A549 (cell line): ENCODE measurements around the gene EXOC4.

Experiments used
- ESRRA ChIP-seq: fragments of 150-350 bp; IDR thresholded peaks from 2 replicates; pipeline ENCODE4 v1.6.1; 2014; ENCODE audit warnings: mild to moderate bottlenecking, low read length, borderline replicate concordance
- HOXB5 ChIP-seq: fragments of 250-450 bp; sonication (Bioruptor Pico); IDR thresholded peaks from 2 replicates; pipeline ENCODE4 v1.5.0; 2020; ENCODE audit warnings: mild to moderate bottlenecking, moderate library complexity
- JUN ChIP-seq, 2 experiments: fragments of >200 bp; sonication (Bioruptor Twin); formaldehyde crosslinking; IDR thresholded peaks; 2 replicates in 1 of 2; 3 replicates in 1 of 2; pipeline ENCODE4 v1.6.1; 2016 to 2017
- KDM1A ChIP-seq: fragments of 200-600 bp; sonication (generic); IDR thresholded peaks from 2 replicates; pipeline ENCODE4 v1.6.1; 2016; ENCODE audit warnings: low read depth, mild to moderate bottlenecking
- MAFK ChIP-seq: fragments of 450-650 bp; IDR thresholded peaks from 2 replicates; pipeline ENCODE4 v1.6.1; 2014; ENCODE audit not compliant: partially characterized antibody
- MAZ ChIP-seq: fragments of 150-350 bp; IDR thresholded peaks from 2 replicates; pipeline ENCODE4 v1.6.1; 2014; ENCODE audit warnings: antibody characterized with exemption, low read depth, low read length, borderline replicate concordance
- NR3C1 ChIP-seq: fragments of >200 bp; sonication (Bioruptor Twin); formaldehyde crosslinking; IDR thresholded peaks from 3 replicates; pipeline ENCODE4 v1.6.1; 2017
- POLR2A ChIP-seq: IDR thresholded peaks from 2 replicates; pipeline ENCODE4 v1.6.1; 2012; ENCODE audit warnings: mild to moderate bottlenecking, low read length
- SREBF2 ChIP-seq: fragments of 450-650 bp; IDR thresholded peaks from 2 replicates; pipeline ENCODE4 v1.6.1; 2014; ENCODE audit warnings: mild to moderate bottlenecking, moderate library complexity
- TF ChIP-seq, protein P1 (sequence below): fragments of 200-600 bp; sonication (generic); IDR thresholded peaks from 2 replicates; pipeline ENCODE4 v1.6.1; 2016; ENCODE audit warnings: antibody characterized with exemption, mild to moderate bottlenecking, moderate library complexity
- TF ChIP-seq, protein P2 (sequence below): fragments of >200 bp; sonication (Bioruptor Twin); formaldehyde crosslinking; IDR thresholded peaks from 3 replicates; pipeline ENCODE4 v1.5.1; 2016
- TF ChIP-seq, protein P3 (sequence below): fragments of 250-450 bp; sonication (Bioruptor Pico); IDR thresholded peaks from 2 replicates; pipeline ENCODE4 v1.5.0; 2021; ENCODE audit warnings: mild to moderate bottlenecking, moderate library complexity, borderline replicate concordance
- TF ChIP-seq, protein P4 (sequence below): fragments of 150-350 bp; IDR thresholded peaks from 2 replicates; pipeline ENCODE4 v1.6.1; 2014; ENCODE audit warnings: low read depth, mild to moderate bottlenecking, low read length

GRCh38 chr7:133828906-133829305 is 576.0 kb downstream of the EXOC4 start:
- TF ChIP-seq SREBF2 (no peak), KDM1A (no peak), ESRRA (no peak), JUN (IDR thresholded peaks at IDR 0.05) (no peak), MAZ (no peak), HOXB5 (CRISPR knock-in tag) (no peak), MAFK (no peak), POLR2A (no peak), NR3C1 (no peak)
- TF ChIP-seq, protein P1, sequence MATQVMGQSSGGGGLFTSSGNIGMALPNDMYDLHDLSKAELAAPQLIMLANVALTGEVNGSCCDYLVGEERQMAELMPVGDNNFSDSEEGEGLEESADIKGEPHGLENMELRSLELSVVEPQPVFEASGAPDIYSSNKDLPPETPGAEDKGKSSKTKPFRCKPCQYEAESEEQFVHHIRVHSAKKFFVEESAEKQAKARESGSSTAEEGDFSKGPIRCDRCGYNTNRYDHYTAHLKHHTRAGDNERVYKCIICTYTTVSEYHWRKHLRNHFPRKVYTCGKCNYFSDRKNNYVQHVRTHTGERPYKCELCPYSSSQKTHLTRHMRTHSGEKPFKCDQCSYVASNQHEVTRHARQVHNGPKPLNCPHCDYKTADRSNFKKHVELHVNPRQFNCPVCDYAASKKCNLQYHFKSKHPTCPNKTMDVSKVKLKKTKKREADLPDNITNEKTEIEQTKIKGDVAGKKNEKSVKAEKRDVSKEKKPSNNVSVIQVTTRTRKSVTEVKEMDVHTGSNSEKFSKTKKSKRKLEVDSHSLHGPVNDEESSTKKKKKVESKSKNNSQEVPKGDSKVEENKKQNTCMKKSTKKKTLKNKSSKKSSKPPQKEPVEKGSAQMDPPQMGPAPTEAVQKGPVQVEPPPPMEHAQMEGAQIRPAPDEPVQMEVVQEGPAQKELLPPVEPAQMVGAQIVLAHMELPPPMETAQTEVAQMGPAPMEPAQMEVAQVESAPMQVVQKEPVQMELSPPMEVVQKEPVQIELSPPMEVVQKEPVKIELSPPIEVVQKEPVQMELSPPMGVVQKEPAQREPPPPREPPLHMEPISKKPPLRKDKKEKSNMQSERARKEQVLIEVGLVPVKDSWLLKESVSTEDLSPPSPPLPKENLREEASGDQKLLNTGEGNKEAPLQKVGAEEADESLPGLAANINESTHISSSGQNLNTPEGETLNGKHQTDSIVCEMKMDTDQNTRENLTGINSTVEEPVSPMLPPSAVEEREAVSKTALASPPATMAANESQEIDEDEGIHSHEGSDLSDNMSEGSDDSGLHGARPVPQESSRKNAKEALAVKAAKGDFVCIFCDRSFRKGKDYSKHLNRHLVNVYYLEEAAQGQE = no peak
- TF ChIP-seq, protein P2, sequence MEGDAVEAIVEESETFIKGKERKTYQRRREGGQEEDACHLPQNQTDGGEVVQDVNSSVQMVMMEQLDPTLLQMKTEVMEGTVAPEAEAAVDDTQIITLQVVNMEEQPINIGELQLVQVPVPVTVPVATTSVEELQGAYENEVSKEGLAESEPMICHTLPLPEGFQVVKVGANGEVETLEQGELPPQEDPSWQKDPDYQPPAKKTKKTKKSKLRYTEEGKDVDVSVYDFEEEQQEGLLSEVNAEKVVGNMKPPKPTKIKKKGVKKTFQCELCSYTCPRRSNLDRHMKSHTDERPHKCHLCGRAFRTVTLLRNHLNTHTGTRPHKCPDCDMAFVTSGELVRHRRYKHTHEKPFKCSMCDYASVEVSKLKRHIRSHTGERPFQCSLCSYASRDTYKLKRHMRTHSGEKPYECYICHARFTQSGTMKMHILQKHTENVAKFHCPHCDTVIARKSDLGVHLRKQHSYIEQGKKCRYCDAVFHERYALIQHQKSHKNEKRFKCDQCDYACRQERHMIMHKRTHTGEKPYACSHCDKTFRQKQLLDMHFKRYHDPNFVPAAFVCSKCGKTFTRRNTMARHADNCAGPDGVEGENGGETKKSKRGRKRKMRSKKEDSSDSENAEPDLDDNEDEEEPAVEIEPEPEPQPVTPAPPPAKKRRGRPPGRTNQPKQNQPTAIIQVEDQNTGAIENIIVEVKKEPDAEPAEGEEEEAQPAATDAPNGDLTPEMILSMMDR = no peak
- TF ChIP-seq, protein P3, sequence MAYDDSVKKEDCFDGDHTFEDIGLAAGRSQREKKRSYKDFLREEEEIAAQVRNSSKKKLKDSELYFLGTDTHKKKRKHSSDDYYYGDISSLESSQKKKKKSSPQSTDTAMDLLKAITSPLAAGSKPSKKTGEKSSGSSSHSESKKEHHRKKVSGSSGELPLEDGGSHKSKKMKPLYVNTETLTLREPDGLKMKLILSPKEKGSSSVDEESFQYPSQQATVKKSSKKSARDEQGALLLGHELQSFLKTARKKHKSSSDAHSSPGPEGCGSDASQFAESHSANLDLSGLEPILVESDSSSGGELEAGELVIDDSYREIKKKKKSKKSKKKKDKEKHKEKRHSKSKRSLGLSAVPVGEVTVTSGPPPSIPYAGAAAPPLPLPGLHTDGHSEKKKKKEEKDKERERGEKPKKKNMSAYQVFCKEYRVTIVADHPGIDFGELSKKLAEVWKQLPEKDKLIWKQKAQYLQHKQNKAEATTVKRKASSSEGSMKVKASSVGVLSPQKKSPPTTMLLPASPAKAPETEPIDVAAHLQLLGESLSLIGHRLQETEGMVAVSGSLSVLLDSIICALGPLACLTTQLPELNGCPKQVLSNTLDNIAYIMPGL = no peak
- TF ChIP-seq, protein P4, sequence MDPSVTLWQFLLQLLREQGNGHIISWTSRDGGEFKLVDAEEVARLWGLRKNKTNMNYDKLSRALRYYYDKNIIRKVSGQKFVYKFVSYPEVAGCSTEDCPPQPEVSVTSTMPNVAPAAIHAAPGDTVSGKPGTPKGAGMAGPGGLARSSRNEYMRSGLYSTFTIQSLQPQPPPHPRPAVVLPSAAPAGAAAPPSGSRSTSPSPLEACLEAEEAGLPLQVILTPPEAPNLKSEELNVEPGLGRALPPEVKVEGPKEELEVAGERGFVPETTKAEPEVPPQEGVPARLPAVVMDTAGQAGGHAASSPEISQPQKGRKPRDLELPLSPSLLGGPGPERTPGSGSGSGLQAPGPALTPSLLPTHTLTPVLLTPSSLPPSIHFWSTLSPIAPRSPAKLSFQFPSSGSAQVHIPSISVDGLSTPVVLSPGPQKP = no peak
